ENCODE results near the gene FGF22. TPM values are rescaled to one million over a fixed set of nuclear protein-coding genes. Genes with fewer than 3 reads are reported as not detected.

FGF22 gene
- total RNA-seq, 1 donor from 2014 or later, result 0.51 TPM

GRCh38 chr19:646779-647565 lies 7.3 kb downstream of the FGF22 start:
- Mint-ChIP-seq H3K27me3 (ENCODE audit: low read depth) (no peaks in the 10 kb centered on the region), H3K9me3 (no peaks in the 10 kb centered on the region), H3K36me3 (ENCODE audit: low read depth) (peaks cover 3% of the 10 kb centered on the region), H3K27ac (ENCODE audit: unreplicated experiment) (no peak overlapping the region), H3K4me1 (no peaks in the 10 kb centered on the region), H3K4me3 (no peak overlapping the region)
- DNase-seq (ENCODE audit: low read depth, low spot score), result no peak
- TF ChIP-seq, protein P1, sequence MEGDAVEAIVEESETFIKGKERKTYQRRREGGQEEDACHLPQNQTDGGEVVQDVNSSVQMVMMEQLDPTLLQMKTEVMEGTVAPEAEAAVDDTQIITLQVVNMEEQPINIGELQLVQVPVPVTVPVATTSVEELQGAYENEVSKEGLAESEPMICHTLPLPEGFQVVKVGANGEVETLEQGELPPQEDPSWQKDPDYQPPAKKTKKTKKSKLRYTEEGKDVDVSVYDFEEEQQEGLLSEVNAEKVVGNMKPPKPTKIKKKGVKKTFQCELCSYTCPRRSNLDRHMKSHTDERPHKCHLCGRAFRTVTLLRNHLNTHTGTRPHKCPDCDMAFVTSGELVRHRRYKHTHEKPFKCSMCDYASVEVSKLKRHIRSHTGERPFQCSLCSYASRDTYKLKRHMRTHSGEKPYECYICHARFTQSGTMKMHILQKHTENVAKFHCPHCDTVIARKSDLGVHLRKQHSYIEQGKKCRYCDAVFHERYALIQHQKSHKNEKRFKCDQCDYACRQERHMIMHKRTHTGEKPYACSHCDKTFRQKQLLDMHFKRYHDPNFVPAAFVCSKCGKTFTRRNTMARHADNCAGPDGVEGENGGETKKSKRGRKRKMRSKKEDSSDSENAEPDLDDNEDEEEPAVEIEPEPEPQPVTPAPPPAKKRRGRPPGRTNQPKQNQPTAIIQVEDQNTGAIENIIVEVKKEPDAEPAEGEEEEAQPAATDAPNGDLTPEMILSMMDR (conservative IDR thresholded peaks at IDR 0.05), result no peak

GRCh38 chr19:647566-648284 lies 8.0 kb downstream of the FGF22 start:
- H3K4me3 Mint-ChIP-seq, result no peak overlapping the region
- no peaks in the 10 kb centered on the region for H3K9me3 Mint-ChIP-seq
- no peak overlapping the region for H3K27ac Mint-ChIP-seq (ENCODE audit: unreplicated experiment)
- TF ChIP-seq, protein P1 (conservative IDR thresholded peaks at IDR 0.05), result no peak
- peaks cover 3% of the 10 kb centered on the region for H3K36me3 Mint-ChIP-seq (ENCODE audit: low read depth)
- no peak for DNase-seq (ENCODE audit: low read depth, low spot score)
- H3K27me3 Mint-ChIP-seq (ENCODE audit: low read depth), result no peaks in the 10 kb centered on the region
- no peaks in the 10 kb centered on the region for H3K4me1 Mint-ChIP-seq

GRCh38 chr19:648305-648704 lies 8.6 kb downstream of the FGF22 start:
- peaks cover 3% of the 10 kb centered on the region for H3K36me3 Mint-ChIP-seq (ENCODE audit: low read depth)
- TF ChIP-seq, protein P1 (conservative IDR thresholded peaks at IDR 0.05), result no peak
- DNase-seq (ENCODE audit: low read depth, low spot score), result no peak
- H3K27me3 Mint-ChIP-seq (ENCODE audit: low read depth), result no peaks in the 10 kb centered on the region
- no peak overlapping the region for H3K4me3 Mint-ChIP-seq
- no peak overlapping the region for H3K27ac Mint-ChIP-seq (ENCODE audit: unreplicated experiment)
- no peaks in the 10 kb centered on the region for H3K9me3 Mint-ChIP-seq
- no peaks in the 10 kb centered on the region for H3K4me1 Mint-ChIP-seq

DNA sequence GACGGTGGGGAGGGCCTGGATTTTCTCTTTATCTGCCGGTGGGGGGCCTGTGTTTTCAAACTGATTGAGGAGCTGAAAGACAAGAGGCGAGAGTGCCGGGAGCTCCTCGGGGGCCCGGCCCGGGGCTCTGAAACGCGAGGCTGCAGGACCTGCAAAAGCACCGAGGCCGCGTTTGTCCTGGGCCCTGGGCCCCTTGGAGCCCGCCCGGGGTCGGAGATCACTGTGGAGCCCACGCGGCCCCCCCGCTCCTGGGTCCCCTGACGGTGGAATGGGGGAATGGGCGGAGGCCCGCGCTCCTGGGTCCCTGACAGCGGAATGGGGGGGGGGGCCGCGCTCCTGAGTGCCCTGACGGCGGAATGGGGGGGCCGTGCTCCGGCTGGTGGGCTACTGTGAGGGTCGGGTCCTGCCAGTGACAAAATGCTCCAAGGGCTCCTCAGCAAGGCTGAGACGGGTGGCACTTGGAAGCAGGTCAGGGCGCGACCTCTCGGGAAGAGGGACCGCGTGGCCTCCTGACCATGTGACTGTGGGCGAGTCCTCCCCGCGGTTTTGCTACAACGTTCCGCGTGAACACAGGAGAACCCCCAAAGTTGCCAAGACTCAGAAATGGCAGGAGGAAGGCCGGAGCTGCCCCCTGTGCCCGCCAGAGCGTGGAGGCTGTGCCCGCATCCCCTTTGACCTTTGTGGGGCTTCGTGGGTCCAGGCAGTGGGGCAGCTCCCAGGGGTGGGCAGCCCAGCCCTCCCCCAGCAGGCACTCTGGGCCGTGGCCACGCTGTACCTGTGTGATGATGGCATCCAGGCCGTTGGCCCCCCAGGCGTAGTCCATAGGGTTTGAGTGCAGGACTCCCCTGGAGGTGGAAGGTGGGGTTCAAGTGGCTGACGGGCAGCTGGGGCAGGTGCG lies 9.5 kb downstream of the FGF22 start:
- TF ChIP-seq, protein P1 (conservative IDR thresholded peaks at IDR 0.05), result no peak
- peaks cover 3% of the 10 kb centered on the region for H3K36me3 Mint-ChIP-seq (ENCODE audit: low read depth)
- no peaks in the 10 kb centered on the region for H3K27me3 Mint-ChIP-seq (ENCODE audit: low read depth)
- H3K4me1 Mint-ChIP-seq, result no peaks in the 10 kb centered on the region
- H3K9me3 Mint-ChIP-seq, result no peaks in the 10 kb centered on the region
- no peak overlapping the region for H3K4me3 Mint-ChIP-seq
- H3K27ac Mint-ChIP-seq (ENCODE audit: unreplicated experiment), result no peak overlapping the region
- no peak for DNase-seq (ENCODE audit: low read depth, low spot score)

DNA sequence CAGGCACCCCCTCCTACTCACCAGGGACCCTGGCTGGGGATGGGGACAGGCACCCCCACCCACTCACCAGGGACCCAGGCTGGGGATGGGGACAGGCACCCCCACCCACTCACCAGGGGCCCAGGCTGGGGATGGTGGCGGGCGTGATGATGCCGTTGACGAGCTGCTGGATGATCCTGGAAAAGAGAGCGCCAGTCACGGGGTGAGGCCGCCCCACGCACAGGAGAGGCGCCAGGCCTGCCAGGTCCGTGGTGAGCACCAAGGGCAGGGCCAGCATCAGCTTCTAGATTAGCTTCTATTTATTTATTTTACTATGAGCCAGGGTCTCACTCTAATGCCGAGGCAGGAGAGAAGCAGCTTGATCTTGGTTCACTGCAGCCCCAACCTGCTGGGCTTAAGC lies 10.4 kb downstream of the FGF22 start:
- DNase-seq (ENCODE audit: low read depth, low spot score), result no peak
- Mint-ChIP-seq H3K4me3 (no peak overlapping the region), H3K4me1 (no peaks in the 10 kb centered on the region), H3K36me3 (ENCODE audit: low read depth) (peaks cover 3% of the 10 kb centered on the region), H3K27me3 (ENCODE audit: low read depth) (no peaks in the 10 kb centered on the region), H3K9me3 (no peaks in the 10 kb centered on the region), H3K27ac (ENCODE audit: unreplicated experiment) (no peak overlapping the region)
- TF ChIP-seq, protein P1 (conservative IDR thresholded peaks at IDR 0.05), result no peak

Measured in neural crest cell (in vitro differentiated cells).